HG02623 (cell line): ENCODE data around the gene OR10P1.

ENCODE experiments used
- ATAC-seq: cut with Tn5 transposase; IDR thresholded peaks from one replicate; pipeline ENCODE4 v1.9.1; 2021; ENCODE audit warnings: moderate library complexity; ENCODE audit not compliant: unreplicated experiment

Gene OR10P1

DNA sequence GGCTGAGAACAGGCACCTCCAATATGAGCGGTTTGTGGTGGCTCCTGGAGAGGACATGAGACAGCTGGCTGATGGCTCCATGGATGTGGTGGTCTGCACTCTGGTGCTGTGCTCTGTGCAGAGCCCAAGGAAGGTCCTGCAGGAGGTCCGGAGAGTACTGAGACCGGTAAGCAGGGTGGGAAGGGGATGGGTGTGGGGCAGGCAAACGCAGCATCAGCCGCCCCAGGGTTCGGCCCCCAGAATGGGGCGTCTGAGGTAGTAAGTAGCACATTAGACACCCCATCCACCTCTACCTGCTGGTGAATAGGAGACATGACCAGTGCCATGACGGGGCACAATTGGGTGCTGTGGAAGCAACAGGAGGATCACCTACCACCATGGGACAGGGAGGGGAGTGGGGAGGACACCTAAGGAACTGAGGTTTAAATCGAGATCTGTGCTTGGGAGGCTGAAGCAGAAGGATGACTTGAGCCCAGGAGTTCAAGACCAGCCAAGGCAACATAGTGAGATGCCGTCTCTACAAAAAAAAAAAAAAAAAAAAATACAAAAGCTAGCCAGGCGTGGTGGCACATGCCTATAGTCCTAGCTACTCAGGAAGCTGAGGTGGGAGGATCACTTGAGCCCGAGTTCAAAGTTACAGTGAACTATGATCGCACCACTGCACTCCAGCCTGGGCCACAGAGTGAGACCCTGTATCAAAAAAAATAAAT, 45.5 kb downstream of the OR10P1 start:
- ATAC-seq = no peak

- no peak for ATAC-seq
Observed at GRCh38 chr12:55683676-55684075, 47.0 kb downstream of the OR10P1 start.

- no peak for ATAC-seq
Observed at GRCh38 chr12:55684761-55685370, 48.2 kb downstream of the OR10P1 start.

- ATAC-seq = no peak
Observed at GRCh38 chr12:55685671-55686070, 49.0 kb downstream of the OR10P1 start.

GRCh38 chr12:55686366-55687010, 49.8 kb downstream of the OR10P1 start:
- no peak for ATAC-seq
